ENCODE results near the gene THTPA.

THTPA gene

DNA sequence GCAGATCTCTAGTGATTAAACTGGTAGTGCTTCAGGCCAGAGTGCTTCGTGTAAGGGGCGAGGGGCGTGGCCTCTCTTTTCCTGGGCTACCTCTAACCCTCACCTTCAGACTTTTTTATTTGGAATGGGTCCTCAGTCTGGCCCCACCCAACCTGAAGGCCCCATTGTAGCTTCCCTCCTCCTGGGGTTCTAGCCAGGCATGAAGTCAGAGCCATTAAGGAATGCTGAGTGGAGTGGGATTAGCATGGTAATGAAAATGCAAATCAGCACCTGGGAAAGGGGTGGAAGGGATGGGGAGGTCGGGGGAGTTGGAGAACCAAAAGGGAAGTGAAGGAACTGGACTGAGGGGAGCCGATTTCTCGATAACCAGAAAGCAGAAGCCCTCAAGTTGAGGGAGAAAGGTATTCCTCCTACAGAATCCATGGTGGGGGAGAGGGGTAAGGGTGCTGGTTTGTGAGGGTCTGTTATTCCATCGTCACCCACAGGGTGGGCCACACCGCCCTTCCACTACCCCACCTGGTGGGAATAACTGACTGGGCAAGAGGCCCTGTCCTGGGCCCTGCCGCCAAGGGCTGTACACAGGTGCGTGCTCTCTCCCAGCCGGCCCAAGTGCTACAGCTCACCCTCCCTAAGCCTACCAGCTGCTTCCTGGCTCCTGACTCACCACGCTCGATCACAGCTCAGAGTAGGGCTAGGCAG lies 18.6 kb upstream of the THTPA start:
- Histone ChIP-seq H3K27me3 (ENCODE audit: insufficient read depth, poor library complexity, severe bottlenecking) (no peaks in the 10 kb centered on the region), H3K4me3 (replicated peaks; ENCODE audit: insufficient read depth, low read length) (no peak overlapping the region), H3K27ac (replicated peaks) (no peak overlapping the region)
- no peak for DNase-seq (ENCODE audit: low read depth in 1 of 2, low spot score in 1 of 2)
- TF ChIP-seq, protein P1, sequence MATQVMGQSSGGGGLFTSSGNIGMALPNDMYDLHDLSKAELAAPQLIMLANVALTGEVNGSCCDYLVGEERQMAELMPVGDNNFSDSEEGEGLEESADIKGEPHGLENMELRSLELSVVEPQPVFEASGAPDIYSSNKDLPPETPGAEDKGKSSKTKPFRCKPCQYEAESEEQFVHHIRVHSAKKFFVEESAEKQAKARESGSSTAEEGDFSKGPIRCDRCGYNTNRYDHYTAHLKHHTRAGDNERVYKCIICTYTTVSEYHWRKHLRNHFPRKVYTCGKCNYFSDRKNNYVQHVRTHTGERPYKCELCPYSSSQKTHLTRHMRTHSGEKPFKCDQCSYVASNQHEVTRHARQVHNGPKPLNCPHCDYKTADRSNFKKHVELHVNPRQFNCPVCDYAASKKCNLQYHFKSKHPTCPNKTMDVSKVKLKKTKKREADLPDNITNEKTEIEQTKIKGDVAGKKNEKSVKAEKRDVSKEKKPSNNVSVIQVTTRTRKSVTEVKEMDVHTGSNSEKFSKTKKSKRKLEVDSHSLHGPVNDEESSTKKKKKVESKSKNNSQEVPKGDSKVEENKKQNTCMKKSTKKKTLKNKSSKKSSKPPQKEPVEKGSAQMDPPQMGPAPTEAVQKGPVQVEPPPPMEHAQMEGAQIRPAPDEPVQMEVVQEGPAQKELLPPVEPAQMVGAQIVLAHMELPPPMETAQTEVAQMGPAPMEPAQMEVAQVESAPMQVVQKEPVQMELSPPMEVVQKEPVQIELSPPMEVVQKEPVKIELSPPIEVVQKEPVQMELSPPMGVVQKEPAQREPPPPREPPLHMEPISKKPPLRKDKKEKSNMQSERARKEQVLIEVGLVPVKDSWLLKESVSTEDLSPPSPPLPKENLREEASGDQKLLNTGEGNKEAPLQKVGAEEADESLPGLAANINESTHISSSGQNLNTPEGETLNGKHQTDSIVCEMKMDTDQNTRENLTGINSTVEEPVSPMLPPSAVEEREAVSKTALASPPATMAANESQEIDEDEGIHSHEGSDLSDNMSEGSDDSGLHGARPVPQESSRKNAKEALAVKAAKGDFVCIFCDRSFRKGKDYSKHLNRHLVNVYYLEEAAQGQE (IDR thresholded peaks at IDR 0.05; ENCODE audit: insufficient replicate concordance, low read depth) = no peak
- no peak for TF ChIP-seq POLR2AphosphoS5 (IDR thresholded peaks at IDR 0.05; ENCODE audit: low read depth)
- TF ChIP-seq, protein P2, sequence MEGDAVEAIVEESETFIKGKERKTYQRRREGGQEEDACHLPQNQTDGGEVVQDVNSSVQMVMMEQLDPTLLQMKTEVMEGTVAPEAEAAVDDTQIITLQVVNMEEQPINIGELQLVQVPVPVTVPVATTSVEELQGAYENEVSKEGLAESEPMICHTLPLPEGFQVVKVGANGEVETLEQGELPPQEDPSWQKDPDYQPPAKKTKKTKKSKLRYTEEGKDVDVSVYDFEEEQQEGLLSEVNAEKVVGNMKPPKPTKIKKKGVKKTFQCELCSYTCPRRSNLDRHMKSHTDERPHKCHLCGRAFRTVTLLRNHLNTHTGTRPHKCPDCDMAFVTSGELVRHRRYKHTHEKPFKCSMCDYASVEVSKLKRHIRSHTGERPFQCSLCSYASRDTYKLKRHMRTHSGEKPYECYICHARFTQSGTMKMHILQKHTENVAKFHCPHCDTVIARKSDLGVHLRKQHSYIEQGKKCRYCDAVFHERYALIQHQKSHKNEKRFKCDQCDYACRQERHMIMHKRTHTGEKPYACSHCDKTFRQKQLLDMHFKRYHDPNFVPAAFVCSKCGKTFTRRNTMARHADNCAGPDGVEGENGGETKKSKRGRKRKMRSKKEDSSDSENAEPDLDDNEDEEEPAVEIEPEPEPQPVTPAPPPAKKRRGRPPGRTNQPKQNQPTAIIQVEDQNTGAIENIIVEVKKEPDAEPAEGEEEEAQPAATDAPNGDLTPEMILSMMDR (IDR thresholded peaks at IDR 0.05; ENCODE audit: insufficient read depth, low read length) = no peak
- TF ChIP-seq SPI1 (IDR thresholded peaks at IDR 0.05; ENCODE audit: borderline replicate concordance, low read depth) = no peak
- no peak for TF ChIP-seq GABPA (IDR thresholded peaks at IDR 0.05; ENCODE audit: low read depth)

DNA sequence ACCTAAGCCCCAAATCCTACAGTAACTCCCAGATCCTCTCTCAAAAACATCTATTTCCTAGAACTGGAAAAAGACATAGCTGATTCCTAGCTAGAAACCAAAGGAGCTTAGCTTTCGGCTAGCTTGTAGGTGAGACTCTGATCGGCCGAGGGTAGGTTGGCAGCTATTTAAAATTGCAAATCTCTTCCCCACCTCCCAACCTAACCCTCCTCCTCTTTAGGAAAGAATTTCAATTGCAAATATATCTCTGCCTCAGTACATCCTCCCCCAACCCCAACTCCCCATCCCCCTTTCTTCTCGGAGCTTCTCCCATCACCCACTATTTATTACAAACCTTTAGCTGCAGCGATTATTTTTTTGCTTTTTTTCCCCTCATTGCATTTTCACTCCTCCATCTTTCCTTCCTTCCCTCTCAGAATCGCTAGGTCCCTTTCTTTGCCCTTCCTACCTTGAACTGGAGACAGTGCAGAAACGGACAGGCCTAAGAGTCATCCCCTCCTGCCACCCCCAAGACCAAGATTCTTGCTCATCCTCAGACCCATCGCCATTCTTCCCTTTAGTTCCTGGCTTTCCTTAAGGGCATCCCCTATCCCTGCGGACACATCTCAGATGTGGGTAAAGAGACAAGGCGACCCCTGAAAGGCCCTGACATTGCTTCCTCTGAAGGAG lies 17.9 kb upstream of the THTPA start:
- Histone ChIP-seq H3K27ac (replicated peaks) (no peak overlapping the region), H3K4me3 (replicated peaks; ENCODE audit: insufficient read depth, low read length) (no peak overlapping the region), H3K27me3 (ENCODE audit: insufficient read depth, poor library complexity, severe bottlenecking) (no peaks in the 10 kb centered on the region)
- DNase-seq (ENCODE audit: low read depth in 1 of 2, low spot score in 1 of 2) = no peak
- TF ChIP-seq GABPA (IDR thresholded peaks at IDR 0.05; ENCODE audit: low read depth) (no peak), POLR2AphosphoS5 (IDR thresholded peaks at IDR 0.05; ENCODE audit: low read depth) (no peak)
- TF ChIP-seq, protein P2 (IDR thresholded peaks at IDR 0.05; ENCODE audit: insufficient read depth, low read length) = no peak

DNA sequence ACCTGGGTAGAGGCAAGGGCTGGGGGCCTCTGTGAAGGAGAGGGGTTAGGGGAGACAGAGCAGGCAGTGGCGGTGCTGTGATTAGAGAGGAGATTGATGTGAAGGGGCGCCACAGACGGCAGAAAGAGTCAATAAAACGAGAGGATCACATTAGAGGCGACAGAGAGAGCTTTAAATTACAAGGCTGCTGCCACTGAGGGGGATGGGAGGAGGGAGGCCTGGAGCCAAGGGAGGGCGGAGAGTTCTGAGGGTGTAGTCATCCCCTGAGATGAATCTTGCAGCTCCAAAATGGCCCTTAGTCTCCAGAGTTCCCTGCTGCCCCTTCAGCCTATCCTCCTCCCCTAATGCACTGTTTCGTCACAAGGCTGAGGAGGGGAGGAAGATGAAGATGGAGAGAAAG lies 17.3 kb upstream of the THTPA start:
- H3K27ac ChIP-seq (replicated peaks) = no peak overlapping the region
- no peak for TF ChIP-seq POLR2AphosphoS5 (IDR thresholded peaks at IDR 0.05; ENCODE audit: low read depth)
- no peak for TF ChIP-seq SPI1 (IDR thresholded peaks at IDR 0.05; ENCODE audit: borderline replicate concordance, low read depth)
- TF ChIP-seq, protein P2 (IDR thresholded peaks at IDR 0.05; ENCODE audit: insufficient read depth, low read length) = no peak
- TF ChIP-seq, protein P1 (IDR thresholded peaks at IDR 0.05; ENCODE audit: insufficient replicate concordance, low read depth) = no peak
- TF ChIP-seq GABPA (IDR thresholded peaks at IDR 0.05; ENCODE audit: low read depth) = no peak
- no peak for DNase-seq (ENCODE audit: low read depth in 1 of 2, low spot score in 1 of 2)

More for the DNA sequence above, 17.3 kb upstream of the THTPA start:
- Histone ChIP-seq H3K27me3 (ENCODE audit: insufficient read depth, poor library complexity, severe bottlenecking) (no peaks in the 10 kb centered on the region), H3K4me3 (replicated peaks; ENCODE audit: insufficient read depth, low read length) (no peak overlapping the region)
